Neural crest cell (in vitro differentiated cells): ENCODE measurements around the gene TOR1A. TPM values are rescaled to one million over a fixed set of nuclear protein-coding genes. Genes with fewer than 3 reads are reported as not detected.

Source experiments
- DNase-seq: peaks from one replicate; pipeline ENCODE4 v3.0.0; 2021; ENCODE audit warnings: low read depth, mixed read lengths, low spot score
- H3K27ac Mint-ChIP-seq: one replicate; pipeline ENCODE4 v1.8.0; 2021; ENCODE audit warnings: mild to moderate bottlenecking, mixed read lengths; ENCODE audit not compliant: unreplicated experiment
- H3K27me3 Mint-ChIP-seq: 2 replicates; pipeline ENCODE4 v1.8.0; 2021; ENCODE audit warnings: low read depth, mild to moderate bottlenecking, mixed read lengths
- H3K36me3 Mint-ChIP-seq: 2 replicates; pipeline ENCODE4 v1.8.0; 2021; ENCODE audit warnings: low read depth, mild to moderate bottlenecking, mixed read lengths
- H3K4me1 Mint-ChIP-seq: 2 replicates; pipeline ENCODE4 v1.8.0; 2021; ENCODE audit warnings: mixed read lengths
- H3K4me3 Mint-ChIP-seq: one replicate; pipeline ENCODE4 v1.8.0; 2021; ENCODE audit warnings: mild to moderate bottlenecking, mixed read lengths
- H3K9me3 Mint-ChIP-seq: 2 replicates; pipeline ENCODE4 v1.8.0; 2021; ENCODE audit warnings: mixed read lengths
- CTCF ChIP-seq: fragments of 200-600 bp; sonication (generic); conservative IDR thresholded peaks from 2 replicates; pipeline ENCODE4 v1.5.0; 2021; ENCODE audit warnings: antibody characterized with exemption, mild to moderate bottlenecking
- total RNA-seq: library from RNA; stranded (reverse); gene quantifications from 2 replicates; pipeline ENCODE4 v1.2.1, GENCODE V29; 2021

The TOR1A gene
- total RNA-seq, 1 donor from 2014 or later = 40.5 TPM

GRCh38 chr9:129868023-129868871 lies 44.3 kb upstream of the TOR1A start:
- no peak overlapping the region for H3K27ac Mint-ChIP-seq
- DNase-seq = no peak
- no peak overlapping the region for H3K4me3 Mint-ChIP-seq
- H3K4me1 Mint-ChIP-seq = peaks cover 11% of the 10 kb centered on the region
- H3K36me3 Mint-ChIP-seq = peaks cover 7% of the 10 kb centered on the region
- no peaks in the 10 kb centered on the region for H3K9me3 Mint-ChIP-seq
- H3K27me3 Mint-ChIP-seq = no peaks in the 10 kb centered on the region
- no peak for TF ChIP-seq CTCF

- no peak for TF ChIP-seq CTCF
- no peak overlapping the region for H3K4me3 Mint-ChIP-seq
- peak overlapping the region; percentile 57 for H3K27ac Mint-ChIP-seq
- no peak for DNase-seq
- H3K9me3 Mint-ChIP-seq = no peaks in the 10 kb centered on the region
- peaks cover 7% of the 10 kb centered on the region for H3K36me3 Mint-ChIP-seq
- peaks cover 11% of the 10 kb centered on the region for H3K4me1 Mint-ChIP-seq
- no peaks in the 10 kb centered on the region for H3K27me3 Mint-ChIP-seq
These were observed 43.4 kb upstream of the TOR1A start for GRCh38 chr9:129867136-129868022.

- Mint-ChIP-seq H3K36me3 (peaks cover 7% of the 10 kb centered on the region), H3K9me3 (no peaks in the 10 kb centered on the region), H3K27me3 (no peaks in the 10 kb centered on the region), H3K4me1 (peaks cover 11% of the 10 kb centered on the region), H3K27ac (peak overlapping the region; percentile 9), H3K4me3 (no peak overlapping the region)
- no peak for TF ChIP-seq CTCF
- DNase-seq = no peak
These were observed 42.6 kb upstream of the TOR1A start for GRCh38 chr9:129866394-129867135.

- Mint-ChIP-seq H3K4me3 (peak overlapping the region; percentile 34), H3K9me3 (no peaks in the 10 kb centered on the region), H3K4me1 (peaks cover 5% of the 10 kb centered on the region), H3K27me3 (no peaks in the 10 kb centered on the region), H3K27ac (no peak overlapping the region), H3K36me3 (peaks cover 7% of the 10 kb centered on the region)
- DNase-seq = no peak
- TF ChIP-seq CTCF = no peak
These were observed 41.9 kb upstream of the TOR1A start for GRCh38 chr9:129865668-129866320.
